OCI-M2 (cell line): ENCODE results near the gene MNAT1.
"Not testable (repeated sequence)": the region's sequence is repeated elsewhere in the genome, so short reads cannot be mapped to it uniquely, and the experiment has no call there.

Source experiments
- DNase-seq: peaks from one replicate; lab custom pipeline; 2025; ENCODE audit not compliant: unreplicated experiment; lab: John Stamatoyannopoulos, UW

The MNAT1 gene

DNA sequence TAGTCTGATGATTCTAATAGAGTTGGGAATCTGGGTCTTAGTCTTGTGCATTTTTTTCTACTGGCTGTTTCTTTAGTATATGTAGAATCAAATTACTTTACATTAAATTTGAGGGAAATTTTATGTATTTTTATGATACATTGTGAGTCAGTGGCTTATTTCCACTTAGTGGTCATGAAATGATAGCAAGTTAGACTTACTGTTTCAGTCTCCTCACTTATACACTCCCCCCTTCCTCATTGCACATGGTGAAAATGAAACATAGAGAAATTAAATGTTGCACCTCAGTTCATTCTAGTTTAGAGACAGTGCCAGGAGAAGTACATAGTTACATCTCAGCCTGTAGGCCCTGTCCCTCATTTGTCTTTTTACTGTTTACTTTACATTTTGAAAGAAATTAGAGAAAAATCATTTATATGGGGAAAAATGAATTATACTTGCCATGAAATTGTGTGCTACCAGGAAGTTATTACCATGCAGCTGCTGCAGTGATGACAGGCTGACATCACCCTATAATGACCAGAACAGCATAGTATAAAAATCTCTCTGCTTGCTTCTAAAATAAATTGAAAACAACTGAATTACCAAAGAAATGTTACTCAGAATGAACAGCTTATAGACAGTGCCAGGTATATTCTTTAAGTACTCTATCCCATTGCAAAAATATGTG, 133.1 kb downstream of the MNAT1 start:
- no peak for DNase-seq

DNA sequence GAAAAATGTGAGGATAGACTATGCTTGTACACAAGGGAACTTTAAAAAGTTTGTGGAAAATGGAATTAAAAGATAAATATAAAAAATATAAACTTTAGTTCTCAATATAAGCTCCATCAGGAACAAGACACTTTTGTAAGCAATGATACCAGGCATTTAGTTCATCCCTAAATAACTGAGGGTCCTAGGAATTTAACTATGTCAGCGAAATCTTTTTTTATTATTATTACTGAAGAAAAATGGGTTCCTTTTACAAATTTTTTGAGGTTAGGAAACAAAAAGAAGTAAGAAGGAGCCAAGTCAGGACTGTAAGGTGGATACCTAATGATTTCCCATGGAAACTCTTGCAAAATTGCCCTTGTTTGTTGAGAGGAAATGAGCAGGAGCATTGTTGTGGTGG, 143.6 kb downstream of the MNAT1 start:
- DNase-seq: no peak

DNA sequence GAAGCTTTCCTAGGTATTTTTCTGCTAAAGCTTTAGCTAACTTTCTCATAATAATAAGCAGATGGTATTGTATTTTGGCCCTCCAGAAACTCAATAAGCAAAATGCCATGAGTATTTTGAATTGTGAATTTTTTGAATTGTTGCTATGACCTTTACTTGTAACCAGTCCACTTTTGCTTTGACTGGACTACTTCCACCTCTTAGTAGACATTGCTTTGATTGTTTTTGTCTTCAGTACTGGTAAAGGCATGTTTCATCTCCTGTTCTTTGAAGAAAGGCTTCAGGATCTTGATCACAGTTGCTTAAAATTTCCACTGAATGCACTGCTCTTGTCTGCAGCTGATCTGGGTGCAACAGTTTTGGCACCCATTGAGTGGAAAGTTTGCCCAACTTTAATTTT, 144.0 kb downstream of the MNAT1 start:
- DNase-seq: no peak

DNA sequence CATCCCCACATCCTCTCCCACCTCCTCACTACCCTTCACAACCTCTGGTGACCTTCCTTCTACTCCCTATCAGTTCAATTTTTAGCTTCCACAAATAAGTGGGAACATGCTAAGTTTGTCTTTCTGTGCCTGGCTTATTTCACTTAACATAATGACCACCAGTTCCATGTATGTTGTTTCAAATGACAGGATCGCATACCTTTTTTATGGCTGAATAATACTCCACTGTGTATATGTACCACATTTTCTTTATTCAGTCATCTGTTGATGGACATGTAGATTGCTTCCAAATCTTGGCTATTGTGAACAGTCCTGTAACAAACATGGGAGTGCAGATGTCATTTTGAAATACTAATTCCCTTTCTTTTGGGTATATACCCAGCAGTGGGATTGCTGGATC, 147.7 kb downstream of the MNAT1 start:
- no peak for DNase-seq

DNA sequence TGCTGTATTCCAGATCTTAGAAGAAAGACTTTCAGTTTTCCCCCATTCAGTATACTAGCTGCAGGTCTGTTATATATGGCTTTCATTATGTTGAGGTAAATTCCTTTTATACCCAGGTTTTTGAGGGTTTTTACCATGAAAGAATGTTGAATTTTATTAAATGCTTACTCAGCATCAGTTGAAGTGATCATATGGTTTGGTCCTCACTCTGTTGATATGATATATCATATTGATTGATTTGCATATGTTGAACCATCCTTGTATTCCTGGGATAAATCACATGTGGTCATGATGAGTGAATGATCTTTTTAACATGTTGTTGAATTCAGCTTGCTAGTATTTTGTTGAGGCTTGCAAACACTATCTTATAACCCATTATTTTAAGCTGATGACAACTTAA, 149.6 kb downstream of the MNAT1 start:
- no peak for DNase-seq

DNA sequence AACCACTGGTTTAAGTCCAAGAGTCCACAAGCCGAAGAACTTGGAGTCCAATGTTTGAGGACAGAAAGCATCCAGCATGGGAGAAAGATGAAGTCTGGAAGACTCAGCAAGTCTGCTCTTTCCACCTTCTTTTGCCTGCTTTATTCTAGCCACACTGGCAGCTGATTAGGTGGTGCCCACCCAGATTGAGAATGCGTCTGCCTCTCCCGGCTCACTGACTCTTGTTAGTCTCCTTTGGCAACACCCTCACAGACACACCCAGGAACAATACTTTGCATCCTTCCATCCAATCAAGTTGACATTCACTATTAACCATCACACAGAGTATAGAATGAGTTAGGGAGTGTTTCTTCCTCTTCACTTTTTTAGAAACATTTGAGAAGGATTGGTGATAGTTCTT, 156.1 kb downstream of the MNAT1 start:
- DNase-seq: not testable (repeated sequence)

DNA sequence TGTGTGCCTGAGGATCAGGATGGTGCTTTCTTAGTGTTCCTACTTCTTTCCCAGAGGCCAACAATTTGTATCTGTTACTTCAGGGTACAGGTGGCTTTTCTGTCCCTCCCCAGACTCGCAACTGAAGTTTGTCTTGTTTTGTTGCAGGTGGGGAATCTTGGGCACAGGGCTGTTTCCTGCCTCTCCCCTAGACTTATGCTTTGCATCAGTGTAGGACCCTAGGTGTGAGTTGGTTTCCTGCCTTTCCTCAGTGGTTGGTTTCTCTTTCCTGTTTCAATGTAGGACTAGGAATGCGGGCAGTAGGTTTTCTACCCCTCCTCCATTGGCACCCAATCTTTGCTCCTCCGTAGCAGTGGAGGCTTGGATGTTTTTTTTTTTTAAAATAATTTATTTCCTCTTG, 159.3 kb downstream of the MNAT1 start:
- DNase-seq: no peak

DNA sequence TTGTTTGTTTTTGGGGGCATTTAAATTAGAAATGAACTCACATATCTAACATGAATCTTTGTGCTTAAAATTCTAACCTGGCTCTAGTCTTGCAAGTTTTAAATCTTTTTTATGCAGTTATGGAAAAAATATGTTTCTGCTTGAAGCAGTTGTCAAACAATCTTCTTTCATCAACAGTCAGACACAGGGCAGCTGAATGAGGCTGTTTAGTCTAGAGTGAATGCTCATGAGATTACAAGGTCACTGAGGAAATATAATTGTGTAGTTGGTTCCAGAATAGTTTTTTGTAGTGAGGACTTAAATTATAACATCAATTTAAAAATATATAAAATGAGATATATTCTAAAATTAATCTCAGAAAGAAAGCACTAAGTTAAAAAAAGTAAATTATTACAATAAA, 169.8 kb downstream of the MNAT1 start:
- DNase-seq: no peak

DNA sequence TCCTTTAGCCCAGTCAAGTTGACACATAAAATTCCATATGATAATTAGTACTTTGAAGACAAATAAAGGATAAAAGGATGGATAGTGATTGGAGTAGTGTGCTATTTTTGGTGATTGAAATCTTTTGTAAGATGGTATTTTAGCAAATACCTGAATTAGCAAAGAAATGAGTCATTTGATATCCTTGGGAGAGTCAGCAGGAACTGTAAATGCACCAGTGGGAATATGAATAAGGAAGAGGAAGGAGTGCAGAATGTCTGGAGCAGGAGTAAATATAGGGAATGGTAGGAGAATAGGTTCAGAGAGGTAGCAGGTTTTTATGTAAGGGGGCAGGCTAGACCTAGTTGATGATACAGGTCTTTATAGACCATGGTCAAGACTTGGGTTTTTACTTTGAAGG, 171.4 kb downstream of the MNAT1 start:
- DNase-seq: no peak

DNA sequence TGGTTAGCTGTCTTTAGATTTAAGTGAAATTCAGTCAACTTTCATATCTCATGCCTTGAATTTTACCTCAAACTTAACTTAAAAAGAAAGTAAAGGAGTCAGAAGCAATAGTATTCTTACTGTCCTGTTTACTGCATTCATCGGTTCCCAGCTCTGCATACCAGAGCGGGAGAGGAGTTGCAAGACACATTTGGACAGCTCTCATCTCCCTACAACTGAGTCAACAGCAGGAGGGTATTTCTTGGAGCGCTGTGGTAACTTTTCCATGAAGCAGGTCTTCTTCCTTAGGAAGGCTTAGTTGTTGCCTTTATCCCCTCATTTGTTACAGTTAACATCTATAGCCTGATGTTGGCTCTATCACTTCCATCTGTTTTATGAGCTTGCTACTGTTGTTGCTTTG, 181.2 kb downstream of the MNAT1 start:
- DNase-seq: no peak

DNA sequence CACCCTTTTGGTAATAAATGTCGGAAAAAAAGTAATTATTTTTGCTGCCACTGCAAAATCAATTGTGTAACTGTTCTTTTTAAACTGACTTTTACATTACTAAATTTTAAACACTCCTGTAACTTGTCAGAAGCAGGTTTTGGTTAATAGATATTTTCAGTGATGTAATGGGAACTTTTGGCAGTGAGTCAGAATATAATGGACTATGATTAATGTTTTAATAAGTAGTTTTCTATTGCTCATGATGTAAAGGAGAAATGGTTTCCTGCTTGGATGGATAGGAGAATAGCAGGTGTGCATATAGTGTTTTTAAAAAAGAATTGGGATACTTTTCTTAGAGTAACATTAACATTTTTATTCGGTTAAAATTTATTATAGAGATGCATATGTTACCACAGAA, 187.5 kb downstream of the MNAT1 start:
- no peak for DNase-seq

DNA sequence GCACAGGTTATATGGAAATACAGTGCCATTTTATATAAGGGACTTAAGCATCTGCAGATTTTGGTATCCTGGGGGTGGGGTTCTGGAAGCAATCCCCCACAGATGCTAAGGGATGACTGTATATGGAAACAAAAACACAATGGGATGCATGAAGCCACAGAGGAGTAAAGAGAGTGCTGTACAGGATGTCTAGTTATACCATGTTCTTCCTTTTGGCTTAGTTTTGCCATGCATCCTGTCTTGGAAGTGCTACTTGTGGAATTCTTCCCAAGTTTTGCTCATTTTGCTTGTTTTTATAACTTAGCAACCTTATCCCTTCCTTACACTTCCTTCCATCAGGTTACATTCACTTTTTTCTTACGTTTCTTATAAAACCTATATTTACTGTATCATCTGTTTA, 190.7 kb downstream of the MNAT1 start:
- DNase-seq: no peak

DNA sequence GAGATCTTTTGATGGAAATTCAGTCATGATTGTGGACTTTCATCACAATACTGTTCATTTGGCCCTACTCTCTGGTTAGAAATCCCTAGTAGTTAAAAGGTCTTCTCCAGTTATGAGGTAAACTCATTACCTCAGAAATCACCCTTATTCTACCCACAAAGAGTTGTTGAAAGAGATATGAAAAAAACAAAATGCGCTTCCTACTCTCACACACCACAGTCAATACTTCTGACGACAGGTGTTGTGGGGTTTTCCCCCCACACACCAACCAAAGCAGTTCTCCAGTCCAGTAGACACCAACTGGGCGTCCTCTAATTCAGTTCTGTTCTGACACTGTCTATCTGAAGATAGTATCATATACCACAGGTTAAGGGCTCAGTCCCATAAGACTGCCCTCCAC, 191.4 kb downstream of the MNAT1 start:
- no peak for DNase-seq

DNA sequence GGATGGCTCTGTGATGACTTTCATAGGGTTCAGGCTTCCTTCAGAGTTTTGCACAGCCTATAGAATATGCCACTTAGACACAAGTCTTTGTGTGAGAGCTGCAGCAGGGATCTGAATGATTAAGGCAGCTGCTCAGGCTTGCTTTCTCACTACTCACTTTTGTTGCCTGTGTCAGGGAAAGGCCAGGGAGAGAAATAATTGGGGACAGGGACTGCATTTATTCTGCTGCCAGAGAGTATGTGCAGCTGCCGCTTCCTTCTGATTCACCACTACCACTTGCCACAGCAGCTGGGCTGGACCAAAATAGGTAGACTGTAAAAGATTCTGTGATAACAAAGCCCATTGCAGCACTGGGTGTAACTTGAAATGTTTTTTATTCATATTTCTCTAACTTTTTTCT, 196.7 kb downstream of the MNAT1 start:
- DNase-seq: no peak

DNA sequence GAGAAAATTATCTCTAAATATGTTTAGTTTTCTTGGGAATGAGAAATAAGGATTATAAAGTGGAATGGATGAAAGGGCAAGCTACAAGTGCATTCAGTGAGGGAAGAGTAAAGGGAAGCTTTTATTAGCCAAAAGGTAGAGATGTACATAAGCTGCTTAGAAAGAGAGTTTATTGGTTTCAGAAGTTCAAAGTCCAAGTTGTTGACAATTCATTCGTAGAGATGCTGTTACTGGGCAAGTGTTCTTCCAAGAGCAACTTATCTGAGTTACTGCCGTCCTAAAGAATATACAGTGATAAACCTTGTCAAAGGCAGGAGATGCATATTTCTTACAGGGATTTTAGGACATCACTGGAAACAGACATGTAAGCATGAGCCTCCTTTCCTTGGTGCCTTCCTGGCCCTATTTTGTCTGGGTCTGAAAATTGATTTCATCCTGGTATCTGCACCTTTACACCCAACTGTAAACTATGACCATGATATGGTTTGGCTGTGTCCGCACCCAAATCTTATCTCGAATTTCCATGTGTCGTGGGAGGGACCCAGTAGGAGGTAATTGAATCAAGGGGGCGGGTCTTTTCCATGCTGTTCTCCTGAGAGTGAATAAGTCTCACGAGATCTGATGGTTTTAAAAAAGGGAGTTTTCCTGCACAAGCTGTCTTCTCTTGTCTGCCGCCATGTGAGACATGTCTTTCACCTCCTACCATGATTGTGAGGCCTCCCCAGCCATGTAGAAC, 199.5 kb downstream of the MNAT1 start:
- DNase-seq: peak; percentile 25

DNA sequence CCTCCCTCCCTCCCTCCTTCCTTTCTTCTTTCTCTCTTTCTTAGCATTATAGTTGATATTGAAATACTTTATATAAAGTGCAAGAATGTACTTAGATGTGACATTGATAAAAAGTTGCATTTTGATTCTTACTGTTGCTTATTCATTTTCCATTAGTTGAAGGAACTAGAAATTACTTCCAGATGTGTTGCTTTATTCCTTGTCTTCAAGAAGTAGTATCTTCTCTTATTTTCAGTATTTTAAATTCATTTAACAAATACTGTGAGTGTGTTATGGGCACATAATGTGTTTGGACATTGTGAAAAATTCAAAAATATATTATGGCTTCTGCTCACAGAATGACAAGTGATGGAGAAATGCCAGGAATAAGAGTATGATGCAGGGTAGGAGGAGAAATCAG, 200.8 kb downstream of the MNAT1 start:
- DNase-seq: no peak

DNA sequence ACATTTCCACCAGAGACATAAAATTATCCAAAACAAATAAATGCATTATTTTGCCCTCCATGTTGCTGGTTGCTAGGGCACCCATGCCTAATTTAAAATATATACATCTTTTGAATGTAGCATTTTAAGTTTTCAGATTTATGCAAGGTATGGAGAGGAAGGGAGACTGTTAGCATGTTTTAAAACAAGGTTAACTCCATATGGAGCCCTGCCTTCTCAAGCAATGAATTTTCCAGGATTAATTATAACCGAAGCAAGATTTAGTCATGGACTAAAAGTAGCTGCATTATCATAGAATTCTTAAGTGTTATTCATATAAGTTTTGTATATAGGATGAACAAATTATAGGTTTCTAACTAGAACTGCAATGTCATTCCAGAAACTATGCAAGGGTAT, 209.1 kb downstream of the MNAT1 start:
- no peak for DNase-seq

DNA sequence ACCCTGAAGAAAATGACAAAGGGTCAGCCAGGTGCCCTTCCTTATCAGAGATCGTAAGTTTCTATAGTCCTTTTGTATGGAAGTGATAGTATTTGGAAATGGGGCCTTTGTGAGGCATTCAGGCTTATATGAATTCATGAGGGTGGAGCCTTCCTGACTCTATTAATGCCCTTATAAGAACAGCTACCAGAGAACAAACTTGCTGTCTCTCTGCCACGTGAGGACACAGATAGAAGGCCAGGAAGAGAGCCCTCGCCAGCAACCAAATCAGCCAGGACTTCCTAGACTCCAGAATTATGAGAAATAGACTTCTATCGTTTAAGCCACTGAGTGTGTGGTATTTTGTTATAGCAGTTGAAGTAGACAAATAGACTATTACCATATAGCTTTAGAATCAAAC, 209.6 kb downstream of the MNAT1 start:
- DNase-seq: no peak

DNA sequence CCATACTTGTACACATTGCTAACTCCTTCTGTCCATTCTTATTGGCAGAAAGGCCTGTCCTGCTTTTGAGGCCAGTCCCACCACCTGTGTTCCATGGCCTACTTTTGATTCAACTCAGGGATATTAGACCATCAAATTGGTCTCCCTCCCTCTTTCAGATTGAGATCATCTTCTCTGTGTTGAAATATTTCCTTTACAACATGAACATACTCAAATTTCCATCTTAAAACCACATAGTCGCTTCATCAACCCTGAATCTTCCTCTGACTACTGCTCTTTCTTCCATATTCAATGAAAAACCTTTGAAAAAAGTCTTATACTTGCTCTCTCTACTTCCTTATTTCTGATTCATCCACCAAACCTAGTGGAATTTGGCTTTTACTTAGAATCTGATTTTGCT, 211.4 kb downstream of the MNAT1 start:
- no peak for DNase-seq

DNA sequence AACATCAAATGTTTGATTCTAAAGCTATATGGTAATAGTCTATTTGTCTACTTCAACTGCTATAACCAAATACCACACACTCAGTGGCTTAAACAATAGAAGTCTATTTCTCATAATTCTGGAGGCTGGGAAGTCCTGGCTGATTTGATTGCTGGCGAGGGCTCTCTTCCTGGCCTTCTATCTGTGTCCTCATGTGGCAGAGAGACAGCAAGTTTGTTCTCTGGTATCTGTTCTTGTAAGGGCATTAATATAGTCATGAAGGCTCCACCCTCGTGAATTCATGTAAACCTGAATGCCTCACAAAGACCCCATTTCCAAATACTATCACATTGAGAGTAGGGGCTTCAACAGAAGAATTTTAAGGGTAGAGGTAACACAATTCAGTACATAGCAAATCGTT, 212.2 kb downstream of the MNAT1 start:
- no peak for DNase-seq

DNA sequence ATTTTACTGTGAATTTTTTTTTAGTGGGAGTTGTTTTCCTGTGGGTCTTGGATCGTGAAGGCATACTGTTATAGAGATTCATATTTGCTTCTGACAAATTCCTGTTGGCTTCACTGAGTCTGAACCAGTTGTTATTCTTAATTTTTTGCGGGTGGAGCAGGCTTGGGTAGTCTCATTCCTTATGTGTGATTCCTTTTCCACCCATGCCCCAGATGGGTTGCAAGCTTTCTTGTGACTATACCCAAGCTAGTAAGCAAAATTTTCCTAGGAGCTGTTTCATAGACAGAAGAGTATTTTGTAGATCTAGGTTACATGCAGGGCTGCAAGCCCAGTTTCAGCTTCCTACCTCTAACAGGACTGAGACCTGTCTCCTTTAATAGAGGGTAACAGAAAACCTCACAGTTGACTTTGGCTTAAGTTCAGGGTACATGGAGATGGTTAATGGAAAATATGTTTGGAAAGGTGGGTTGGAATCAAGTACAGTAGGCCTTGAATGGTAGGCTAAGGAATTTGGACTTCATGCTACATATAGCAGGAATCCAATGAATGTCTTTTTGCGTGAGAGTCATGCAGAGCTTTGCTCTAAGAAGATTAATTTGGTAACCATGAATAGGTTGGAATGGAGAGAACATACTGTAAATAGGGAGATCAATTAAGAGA, 217.3 kb downstream of the MNAT1 start:
- no peak for DNase-seq

DNA sequence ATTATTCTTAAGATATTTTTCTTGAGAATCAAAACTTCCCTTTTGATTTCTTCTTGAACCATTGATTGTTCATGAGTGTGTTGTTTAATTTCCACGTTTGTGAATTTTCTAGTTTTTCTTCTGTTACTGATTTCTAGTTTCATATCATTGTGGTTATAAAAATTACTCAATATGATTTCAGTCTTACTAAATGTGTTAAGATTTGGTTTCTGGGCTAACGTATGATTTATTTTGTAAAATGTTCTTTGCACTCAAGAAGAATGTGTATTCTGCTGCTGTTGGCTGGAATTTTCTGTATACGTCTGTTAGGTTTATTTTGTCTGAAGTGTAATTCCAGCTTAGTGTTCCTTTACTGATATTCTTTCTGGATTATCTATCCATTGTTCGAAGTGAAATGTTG, 221.6 kb downstream of the MNAT1 start:
- no peak for DNase-seq

DNA sequence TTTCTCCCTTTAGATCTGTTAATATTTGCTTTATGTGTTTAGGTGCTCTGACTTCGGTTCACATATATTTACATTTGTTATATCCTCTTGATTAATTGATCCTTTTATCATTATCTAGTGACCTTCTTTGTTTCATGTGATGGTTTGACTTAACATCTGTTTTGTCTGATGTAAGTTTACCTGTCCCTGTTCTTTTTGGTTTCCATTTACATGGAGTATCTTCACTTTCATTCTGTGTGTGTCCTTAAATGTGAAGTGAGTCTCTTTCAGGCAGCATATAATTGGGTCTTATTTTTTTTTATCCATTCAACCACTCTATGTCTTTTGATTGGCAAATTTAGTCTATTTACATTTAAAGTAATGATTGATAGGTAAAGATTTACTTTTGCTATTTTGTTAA, 222.1 kb downstream of the MNAT1 start:
- no peak for DNase-seq
